ENCODE data around the gene MTARC2.
"Not testable (repeated sequence)": the region's sequence is repeated elsewhere in the genome, so short reads cannot be mapped to it uniquely, and the experiment has no call there.

MTARC2 gene

DNA sequence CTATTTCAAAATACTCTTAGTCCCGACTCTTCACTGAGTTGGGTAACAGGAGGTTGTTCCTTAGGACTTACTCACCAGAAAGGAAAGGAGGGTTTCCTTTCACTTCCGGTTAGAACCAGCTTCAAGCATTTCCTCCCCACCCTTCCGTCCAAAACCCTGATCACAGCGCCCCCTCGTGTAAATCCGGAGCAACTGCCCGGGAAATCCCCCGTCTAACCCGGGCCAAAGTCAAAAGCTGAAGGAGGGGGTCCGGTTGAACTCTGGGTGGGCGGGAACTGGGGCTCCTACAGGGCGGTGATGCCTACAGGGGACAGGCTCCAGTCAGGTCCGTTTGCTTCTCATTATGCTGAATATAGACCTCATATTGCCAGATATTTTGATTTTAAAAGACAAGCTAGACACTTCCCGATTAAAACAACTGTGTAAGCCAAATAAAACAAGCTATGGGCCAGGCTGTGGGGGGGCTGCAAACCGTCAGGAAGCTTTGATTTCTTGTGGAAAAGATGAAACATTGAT, 15.0 kb upstream of the MTARC2 start:
- Histone ChIP-seq H3K27me3 (ENCODE audit: control insufficient read depth, insufficient read depth, low read length) (no peaks in the 10 kb centered on the region), H3K4me3 (ENCODE audit: low read length) (peak overlapping the region; percentile 62), H3K4me1 (ENCODE audit: control insufficient read depth, insufficient read depth, low read length) (peaks cover 15% of the 10 kb centered on the region), H3K36me3 (ENCODE audit: control insufficient read depth, insufficient read depth, low read length) (no peaks in the 10 kb centered on the region), H3K9me3 (ENCODE audit: control insufficient read depth, low read length) (no peaks in the 10 kb centered on the region), H3K9ac (ENCODE audit: low read length) (peak overlapping the region; percentile 40)

DNA sequence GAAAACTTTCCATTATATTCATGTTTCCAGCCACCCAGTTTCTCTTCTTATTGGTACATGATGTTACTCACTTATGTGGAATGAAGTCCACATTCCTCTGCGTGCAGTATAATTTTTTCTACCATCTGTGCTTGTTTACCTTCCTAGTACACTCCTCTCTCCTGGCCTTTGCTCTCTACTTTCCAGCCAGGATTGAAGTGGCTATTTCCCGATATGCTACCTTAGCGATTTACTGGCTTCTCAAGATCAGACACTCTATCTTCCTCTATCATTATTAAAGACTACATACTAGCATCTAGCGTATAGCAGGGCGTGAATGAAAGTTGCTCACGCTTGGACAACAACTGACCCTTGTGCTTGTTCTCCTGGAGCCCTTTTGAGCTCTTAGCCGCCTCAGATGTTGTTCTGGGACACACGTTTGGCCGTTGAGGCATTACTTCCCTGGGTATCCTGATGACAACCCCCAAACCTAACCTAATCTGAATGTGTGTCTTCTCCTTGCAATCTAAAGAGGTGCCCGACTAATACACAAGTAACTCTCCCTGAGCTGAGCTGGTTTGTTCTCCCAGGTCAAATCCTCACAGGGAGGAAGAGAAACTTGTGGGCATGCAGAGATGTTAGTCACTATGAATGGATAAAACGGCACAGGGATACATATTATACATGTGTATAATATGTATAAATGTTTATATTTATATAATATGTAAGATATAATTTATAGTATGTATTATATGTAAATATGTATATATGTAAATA, 13.4 kb upstream of the MTARC2 start:
- Histone ChIP-seq H3K27me3 (ENCODE audit: control insufficient read depth, insufficient read depth, low read length) (no peaks in the 10 kb centered on the region), H3K9me3 (ENCODE audit: control insufficient read depth, low read length) (no peaks in the 10 kb centered on the region), H3K4me3 (ENCODE audit: low read length) (no peak overlapping the region), H3K36me3 (ENCODE audit: control insufficient read depth, insufficient read depth, low read length) (no peaks in the 10 kb centered on the region), H3K9ac (ENCODE audit: low read length) (peak overlapping the region; percentile 60), H3K4me1 (ENCODE audit: control insufficient read depth, insufficient read depth, low read length) (peaks cover 15% of the 10 kb centered on the region)

DNA sequence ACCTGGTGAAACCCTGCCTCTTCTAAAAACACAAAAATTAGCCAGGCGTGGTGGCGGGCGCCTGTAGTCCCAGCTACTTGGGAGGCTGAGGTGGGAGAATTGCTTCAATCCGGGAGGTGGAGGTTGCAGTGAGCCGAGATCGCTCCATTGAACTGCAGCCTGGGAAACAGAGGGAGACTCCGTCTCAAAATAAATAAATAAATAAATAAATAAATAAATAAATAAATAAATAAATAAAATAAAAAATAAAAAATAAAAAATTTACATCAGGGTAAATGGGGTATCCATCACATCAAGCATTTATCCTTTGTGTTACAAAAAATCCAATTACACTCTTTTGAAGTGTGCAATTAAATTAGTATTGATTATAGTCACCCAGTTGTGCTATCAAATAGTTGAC, 11.8 kb upstream of the MTARC2 start:
- not testable (repeated sequence) for H3K27me3 ChIP-seq (ENCODE audit: control insufficient read depth, insufficient read depth, low read length); H3K9ac ChIP-seq (ENCODE audit: low read length)

DNA sequence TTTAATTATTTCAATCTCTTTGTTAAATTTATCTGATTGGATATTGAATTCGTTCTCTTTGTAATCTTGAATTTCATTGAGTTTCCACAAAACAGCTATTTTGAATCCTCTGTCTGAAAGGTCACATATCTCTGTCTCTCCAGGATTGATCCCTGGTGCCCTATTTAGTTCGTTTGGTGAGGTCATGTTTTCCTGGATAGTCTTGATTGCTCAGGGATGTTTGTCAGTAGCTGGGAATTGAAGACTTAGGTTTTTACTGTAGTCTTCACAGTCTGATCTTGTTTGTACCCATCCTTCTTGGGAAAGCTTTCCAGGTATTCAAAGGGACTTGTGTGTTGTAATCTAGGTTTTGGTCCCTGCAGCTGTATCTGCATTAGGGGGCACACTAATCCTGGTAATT, 6.8 kb upstream of the MTARC2 start:
- no peak overlapping the region for H3K9ac ChIP-seq (ENCODE audit: low read length)
- H3K27me3 ChIP-seq (ENCODE audit: control insufficient read depth, insufficient read depth, low read length) = no peaks in the 10 kb centered on the region
- H3K4me3 ChIP-seq (ENCODE audit: low read length) = no peak overlapping the region
- no peaks in the 10 kb centered on the region for H3K9me3 ChIP-seq (ENCODE audit: control insufficient read depth, low read length)
- H3K4me1 ChIP-seq (ENCODE audit: control insufficient read depth, insufficient read depth, low read length) = no peaks in the 10 kb centered on the region
- H3K36me3 ChIP-seq (ENCODE audit: control insufficient read depth, insufficient read depth, low read length) = no peaks in the 10 kb centered on the region

More for the DNA sequence above, 11.8 kb upstream of the MTARC2 start:
- peaks cover 15% of the 10 kb centered on the region for H3K4me1 ChIP-seq (ENCODE audit: control insufficient read depth, insufficient read depth, low read length)
- H3K36me3 ChIP-seq (ENCODE audit: control insufficient read depth, insufficient read depth, low read length); H3K9me3 ChIP-seq (ENCODE audit: control insufficient read depth, low read length); H3K4me3 ChIP-seq (ENCODE audit: low read length): not testable (repeated sequence)

DNA sequence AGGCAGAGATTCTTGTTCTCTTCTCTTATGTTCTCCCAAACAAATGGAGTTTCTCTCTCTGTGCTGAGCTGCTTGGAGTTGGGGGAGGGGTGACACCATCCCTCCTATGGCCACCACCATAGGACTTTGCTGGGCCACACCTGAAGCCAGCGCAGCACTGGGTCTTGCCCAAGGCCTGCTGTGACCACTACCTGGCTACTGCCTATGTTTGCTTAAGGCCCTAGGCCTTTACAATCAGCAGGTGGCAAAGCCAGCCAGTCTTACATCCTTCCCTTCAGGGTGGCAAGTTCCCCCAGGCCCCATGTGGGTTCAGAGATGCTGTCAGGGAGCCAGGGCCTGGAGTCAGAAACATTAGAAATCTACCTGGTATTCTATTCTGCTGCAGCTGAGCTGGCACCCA, 6.3 kb upstream of the MTARC2 start:
- Histone ChIP-seq H3K4me1 (ENCODE audit: control insufficient read depth, insufficient read depth, low read length) (no peaks in the 10 kb centered on the region), H3K27me3 (ENCODE audit: control insufficient read depth, insufficient read depth, low read length) (no peaks in the 10 kb centered on the region), H3K4me3 (ENCODE audit: low read length) (no peak overlapping the region), H3K36me3 (ENCODE audit: control insufficient read depth, insufficient read depth, low read length) (no peaks in the 10 kb centered on the region), H3K9me3 (ENCODE audit: control insufficient read depth, low read length) (no peaks in the 10 kb centered on the region), H3K9ac (ENCODE audit: low read length) (no peak overlapping the region)

DNA sequence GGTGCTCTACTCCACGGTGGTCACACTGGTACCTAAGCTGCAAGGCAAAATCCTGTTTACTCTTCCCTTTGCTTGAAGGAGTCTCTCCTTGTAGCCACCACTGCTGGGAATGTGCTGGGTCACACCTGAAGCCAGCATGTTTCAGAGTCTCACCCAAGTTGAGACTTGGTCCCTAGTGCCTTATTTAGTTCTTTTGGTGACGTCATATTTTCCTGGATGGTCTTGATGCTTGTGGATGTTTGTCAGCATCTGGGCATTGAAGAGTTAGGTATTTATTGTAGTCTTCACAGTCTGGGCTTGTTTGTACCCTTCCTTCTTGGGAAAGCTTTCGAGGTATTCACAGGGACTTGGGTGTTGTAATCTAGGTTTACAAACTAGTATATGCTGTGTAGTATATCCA, 5.6 kb upstream of the MTARC2 start:
- peaks cover 2% of the 10 kb centered on the region for H3K4me1 ChIP-seq (ENCODE audit: control insufficient read depth, insufficient read depth, low read length)
- H3K4me3 ChIP-seq (ENCODE audit: low read length) = no peak overlapping the region
- H3K36me3 ChIP-seq (ENCODE audit: control insufficient read depth, insufficient read depth, low read length) = no peaks in the 10 kb centered on the region
- H3K27me3 ChIP-seq (ENCODE audit: control insufficient read depth, insufficient read depth, low read length) = no peaks in the 10 kb centered on the region
- no peaks in the 10 kb centered on the region for H3K9me3 ChIP-seq (ENCODE audit: control insufficient read depth, low read length)
- no peak overlapping the region for H3K9ac ChIP-seq (ENCODE audit: low read length)

DNA sequence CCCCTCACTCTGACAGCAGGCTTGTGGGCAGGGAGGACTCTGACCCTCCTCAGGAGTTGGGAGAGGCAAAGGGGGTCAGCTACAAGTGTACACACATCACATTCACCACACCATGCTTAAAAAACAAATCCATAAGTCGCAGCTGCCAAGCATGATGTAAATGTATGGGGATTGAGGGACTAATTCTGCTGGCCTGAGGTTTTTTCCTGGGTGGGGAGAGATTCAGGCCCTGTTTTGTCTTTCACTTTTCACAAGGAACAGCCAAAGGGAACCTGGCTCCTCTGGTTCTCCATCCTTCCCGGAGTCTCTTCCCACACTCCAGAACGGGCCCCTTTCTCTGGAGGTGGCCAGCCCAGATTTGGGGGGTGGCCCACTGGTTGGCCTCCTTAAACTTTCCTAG, 1.3 kb upstream of the MTARC2 start:
- H3K36me3 ChIP-seq (ENCODE audit: control insufficient read depth, insufficient read depth, low read length) = no peaks in the 10 kb centered on the region
- no peaks in the 10 kb centered on the region for H3K9me3 ChIP-seq (ENCODE audit: control insufficient read depth, low read length)
- no peak overlapping the region for H3K9ac ChIP-seq (ENCODE audit: low read length)
- peaks cover 36% of the 10 kb centered on the region for H3K4me1 ChIP-seq (ENCODE audit: control insufficient read depth, insufficient read depth, low read length)
- no peak overlapping the region for H3K4me3 ChIP-seq (ENCODE audit: low read length)
- H3K27me3 ChIP-seq (ENCODE audit: control insufficient read depth, insufficient read depth, low read length) = no peaks in the 10 kb centered on the region

DNA sequence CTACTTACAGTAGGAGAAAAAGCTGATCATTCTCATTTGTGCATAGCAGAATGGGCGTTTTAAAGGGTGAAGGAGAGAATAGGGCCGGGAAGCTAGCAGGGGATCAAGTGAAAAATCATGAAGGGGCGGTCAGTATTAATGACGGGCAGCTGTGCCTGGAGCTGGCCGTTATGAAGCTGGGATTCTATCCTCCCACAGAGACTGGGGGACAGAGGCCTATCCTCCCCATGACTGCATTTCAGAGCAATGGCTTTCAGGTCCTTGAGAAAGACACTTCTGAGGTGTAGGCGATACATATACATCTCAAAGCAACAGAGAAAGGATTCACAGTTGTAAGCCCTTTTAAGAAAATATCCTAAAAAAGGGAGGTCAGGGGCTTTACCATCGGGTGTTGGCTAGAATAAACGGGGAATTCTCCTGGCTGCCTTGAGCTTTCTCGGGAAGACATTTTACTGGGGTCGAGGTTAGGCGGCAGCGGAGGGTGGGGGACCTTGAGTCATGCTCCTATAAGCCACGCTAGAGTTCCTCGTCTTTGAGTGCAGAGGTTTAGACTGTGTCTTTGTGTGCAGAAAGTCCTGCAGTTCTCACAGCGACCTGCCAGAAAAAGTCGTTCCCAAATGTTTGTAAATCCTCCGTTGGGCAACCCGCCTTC, 559 bp upstream of the MTARC2 start:
- no peaks in the 10 kb centered on the region for H3K36me3 ChIP-seq (ENCODE audit: control insufficient read depth, insufficient read depth, low read length)
- H3K9ac ChIP-seq (ENCODE audit: low read length) = peak overlapping the region; percentile 76
- peak overlapping the region; percentile 31 for H3K4me3 ChIP-seq (ENCODE audit: low read length)
- H3K4me1 ChIP-seq (ENCODE audit: control insufficient read depth, insufficient read depth, low read length) = peaks cover 36% of the 10 kb centered on the region
- no peaks in the 10 kb centered on the region for H3K9me3 ChIP-seq (ENCODE audit: control insufficient read depth, low read length)
- no peaks in the 10 kb centered on the region for H3K27me3 ChIP-seq (ENCODE audit: control insufficient read depth, insufficient read depth, low read length)

DNA sequence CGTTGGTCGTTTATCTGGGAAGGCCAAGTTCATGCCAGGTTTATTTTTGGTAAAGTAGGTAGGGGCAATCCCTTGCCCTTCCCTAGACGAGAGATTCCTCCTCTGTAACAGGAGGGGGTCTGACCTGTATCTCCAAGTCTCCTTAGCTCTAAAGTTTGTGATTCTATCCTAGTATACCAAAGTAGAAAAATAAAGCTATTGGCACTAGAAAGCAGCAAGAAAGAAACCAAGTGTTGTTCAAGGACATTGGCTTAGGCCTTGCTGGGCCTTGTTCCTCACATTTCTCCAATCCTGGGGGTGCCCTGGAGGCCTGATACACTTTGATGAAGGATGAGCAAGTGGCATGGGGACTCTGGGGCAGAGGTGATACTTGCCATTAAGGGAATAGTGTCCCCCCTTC, 814 bp downstream of the MTARC2 start:
- Histone ChIP-seq H3K36me3 (ENCODE audit: control insufficient read depth, insufficient read depth, low read length) (no peaks in the 10 kb centered on the region), H3K27me3 (ENCODE audit: control insufficient read depth, insufficient read depth, low read length) (no peaks in the 10 kb centered on the region), H3K9me3 (ENCODE audit: control insufficient read depth, low read length) (no peaks in the 10 kb centered on the region), H3K9ac (ENCODE audit: low read length) (peak overlapping the region; percentile 76), H3K4me3 (ENCODE audit: low read length) (peak overlapping the region; percentile 31), H3K4me1 (ENCODE audit: control insufficient read depth, insufficient read depth, low read length) (peaks cover 40% of the 10 kb centered on the region)

DNA sequence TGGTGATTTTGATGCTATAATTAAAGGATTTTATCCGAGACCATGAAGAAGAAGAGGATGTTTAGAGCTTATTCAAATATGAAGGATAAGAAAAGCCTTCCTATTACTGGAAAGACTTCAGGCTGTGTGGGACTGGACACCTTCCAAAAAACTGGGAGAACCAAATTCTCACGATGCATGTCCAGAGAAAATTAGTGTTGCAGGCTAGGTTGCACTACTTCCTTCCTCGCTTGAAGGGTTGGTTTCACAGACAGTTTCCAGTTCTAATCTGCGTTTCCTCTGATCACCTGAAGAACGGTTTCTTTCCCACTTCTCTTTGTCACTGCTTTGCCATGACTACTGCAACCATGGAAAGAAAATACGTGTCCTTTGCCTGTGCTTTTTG, 2.0 kb downstream of the MTARC2 start:
- Histone ChIP-seq H3K9me3 (ENCODE audit: control insufficient read depth, low read length) (no peaks in the 10 kb centered on the region), H3K9ac (ENCODE audit: low read length) (no peak overlapping the region), H3K36me3 (ENCODE audit: control insufficient read depth, insufficient read depth, low read length) (no peaks in the 10 kb centered on the region), H3K4me1 (ENCODE audit: control insufficient read depth, insufficient read depth, low read length) (peaks cover 42% of the 10 kb centered on the region), H3K4me3 (ENCODE audit: low read length) (no peak overlapping the region), H3K27me3 (ENCODE audit: control insufficient read depth, insufficient read depth, low read length) (no peaks in the 10 kb centered on the region)

DNA sequence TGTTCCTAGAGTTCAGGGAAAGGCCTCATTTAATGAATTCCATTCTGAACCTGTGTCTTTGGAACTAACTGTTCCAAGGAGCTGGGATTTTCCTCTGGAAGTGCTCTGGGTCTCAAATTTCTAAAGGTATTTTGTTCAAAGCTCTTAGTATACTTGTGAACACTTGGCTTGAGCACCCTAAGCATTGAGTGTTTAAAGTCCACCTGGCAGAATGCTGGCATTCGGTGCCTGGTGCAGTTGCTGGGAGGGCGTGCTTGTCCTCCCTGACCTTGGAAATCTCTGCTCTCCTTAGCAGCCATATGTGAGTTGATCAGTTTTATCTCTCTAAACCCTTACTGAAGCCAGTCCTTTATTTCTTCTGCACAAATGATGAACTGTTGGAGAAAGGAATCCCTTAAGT, 3.0 kb downstream of the MTARC2 start:
- no peaks in the 10 kb centered on the region for H3K27me3 ChIP-seq (ENCODE audit: control insufficient read depth, insufficient read depth, low read length)
- peak overlapping the region; percentile 28 for H3K9ac ChIP-seq (ENCODE audit: low read length)
- no peaks in the 10 kb centered on the region for H3K9me3 ChIP-seq (ENCODE audit: control insufficient read depth, low read length)
- H3K4me3 ChIP-seq (ENCODE audit: low read length) = no peak overlapping the region
- H3K36me3 ChIP-seq (ENCODE audit: control insufficient read depth, insufficient read depth, low read length) = peaks cover 4% of the 10 kb centered on the region
- peaks cover 42% of the 10 kb centered on the region for H3K4me1 ChIP-seq (ENCODE audit: control insufficient read depth, insufficient read depth, low read length)

DNA sequence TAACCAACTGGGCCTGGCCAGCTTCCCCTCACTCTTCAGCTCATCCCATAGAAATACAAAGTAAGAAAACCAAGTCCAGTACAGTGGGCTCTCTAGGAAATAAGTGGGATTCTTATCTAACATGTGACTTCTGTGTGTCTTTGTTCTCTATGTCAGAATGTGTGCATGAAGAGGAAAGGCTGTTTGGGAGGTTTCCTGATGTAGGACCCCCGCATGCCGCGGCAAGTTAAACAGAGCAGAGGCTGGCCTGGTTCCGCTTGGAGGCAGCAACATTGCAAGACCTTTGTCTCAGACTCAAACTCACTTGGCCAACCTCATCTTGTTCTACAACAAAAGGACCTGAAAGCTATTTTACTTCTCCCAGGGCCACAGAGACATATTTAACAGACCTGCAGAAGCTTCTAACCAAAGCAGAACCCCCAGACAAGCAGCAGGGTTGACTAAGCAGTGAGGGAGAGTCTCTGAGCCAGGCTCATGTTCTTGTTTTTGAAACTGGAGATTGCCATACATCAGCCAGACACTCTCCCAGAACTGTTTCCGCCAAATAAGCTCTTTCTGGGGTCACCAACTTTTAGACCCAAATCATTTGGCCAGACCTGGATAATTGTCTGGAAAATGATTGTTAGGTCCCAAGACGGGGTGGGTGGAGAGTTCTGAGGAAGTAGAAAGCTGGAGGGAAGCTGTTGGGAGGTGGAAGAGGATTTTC, 6.2 kb downstream of the MTARC2 start:
- Histone ChIP-seq H3K4me3 (ENCODE audit: low read length) (no peak overlapping the region), H3K27me3 (ENCODE audit: control insufficient read depth, insufficient read depth, low read length) (no peaks in the 10 kb centered on the region), H3K4me1 (ENCODE audit: control insufficient read depth, insufficient read depth, low read length) (peaks cover 29% of the 10 kb centered on the region), H3K9ac (ENCODE audit: low read length) (no peak overlapping the region), H3K36me3 (ENCODE audit: control insufficient read depth, insufficient read depth, low read length) (peaks cover 7% of the 10 kb centered on the region), H3K9me3 (ENCODE audit: control insufficient read depth, low read length) (no peaks in the 10 kb centered on the region)

All from mucosa of stomach (tissue), 1 donor.